HepG2 (cell line): ENCODE measurements around the gene KRTAP5-9.

Experiments used
- CTCF ChIP-seq: sonication (generic); formaldehyde crosslinking; IDR thresholded peaks from 2 replicates; pipeline ENCODE4 v1.5.0; 2020; ENCODE audit warnings: mild to moderate bottlenecking, missing genetic modification reagents, moderate library complexity
- ELF1 ChIP-seq: sonication (generic); formaldehyde crosslinking; IDR thresholded peaks from 2 replicates; pipeline ENCODE4 v1.4.0; 2020; ENCODE audit warnings: missing genetic modification reagents
- MBNL3 ChIP-seq: fragments of 250-450 bp; sonication (Bioruptor Pico); conservative IDR thresholded peaks from 2 replicates; pipeline ENCODE4 v1.8.0; 2022; ENCODE audit warnings: mild to moderate bottlenecking, inconsistent platforms
- RAD21 ChIP-seq: fragments of 450-650 bp; formaldehyde crosslinking; IDR thresholded peaks from 2 replicates; pipeline ENCODE4 v1.5.0; 2020; ENCODE audit warnings: mild to moderate bottlenecking
- RFX1 ChIP-seq: fragments of 450-650 bp; IDR thresholded peaks from 2 replicates; pipeline ENCODE4 v1.6.1; 2017
- RNF2 ChIP-seq: fragments of 450-650 bp; conservative IDR thresholded peaks from 2 replicates; pipeline ENCODE4 v1.6.1; 2016; ENCODE audit warnings: low read depth
- SKIL ChIP-seq: sonication (generic); formaldehyde crosslinking; IDR thresholded peaks from 2 replicates; pipeline ENCODE4 v1.8.0; 2022; ENCODE audit warnings: missing genetic modification reagents, mild to moderate bottlenecking, moderate library complexity, borderline replicate concordance
- SMC3 ChIP-seq: IDR thresholded peaks from 2 replicates; pipeline ENCODE4 v1.6.1; 2011; ENCODE audit warnings: low read length, improper control_type of control experiment
- SP2 ChIP-seq: sonication (generic); formaldehyde crosslinking; IDR thresholded peaks from 2 replicates; pipeline ENCODE4 v1.5.1; 2020; ENCODE audit warnings: mild to moderate bottlenecking, missing genetic modification reagents
- ZFP36 ChIP-seq: fragments of 150-350 bp; IDR thresholded peaks from 2 replicates; pipeline ENCODE4 v1.6.1; 2018; ENCODE audit warnings: borderline replicate concordance, low read length, low read depth; ENCODE audit not compliant: partially characterized antibody
- TF ChIP-seq, protein P1 (sequence below), 2 experiments: IDR thresholded peaks; 2 replicates each; pipeline ENCODE4 v1.6.1; 2011 to 2012; ENCODE audit warnings: low read length in 2 of 2, borderline replicate concordance in 1 of 2, low read depth in 1 of 2, mild to moderate bottlenecking in 1 of 2, moderate library complexity in 1 of 2
- TF ChIP-seq, protein P2 (sequence below): sonication (generic); formaldehyde crosslinking; IDR thresholded peaks from 2 replicates; pipeline ENCODE4 v1.5.0; 2020; ENCODE audit warnings: missing genetic modification reagents

- TF ChIP-seq, protein P1, sequence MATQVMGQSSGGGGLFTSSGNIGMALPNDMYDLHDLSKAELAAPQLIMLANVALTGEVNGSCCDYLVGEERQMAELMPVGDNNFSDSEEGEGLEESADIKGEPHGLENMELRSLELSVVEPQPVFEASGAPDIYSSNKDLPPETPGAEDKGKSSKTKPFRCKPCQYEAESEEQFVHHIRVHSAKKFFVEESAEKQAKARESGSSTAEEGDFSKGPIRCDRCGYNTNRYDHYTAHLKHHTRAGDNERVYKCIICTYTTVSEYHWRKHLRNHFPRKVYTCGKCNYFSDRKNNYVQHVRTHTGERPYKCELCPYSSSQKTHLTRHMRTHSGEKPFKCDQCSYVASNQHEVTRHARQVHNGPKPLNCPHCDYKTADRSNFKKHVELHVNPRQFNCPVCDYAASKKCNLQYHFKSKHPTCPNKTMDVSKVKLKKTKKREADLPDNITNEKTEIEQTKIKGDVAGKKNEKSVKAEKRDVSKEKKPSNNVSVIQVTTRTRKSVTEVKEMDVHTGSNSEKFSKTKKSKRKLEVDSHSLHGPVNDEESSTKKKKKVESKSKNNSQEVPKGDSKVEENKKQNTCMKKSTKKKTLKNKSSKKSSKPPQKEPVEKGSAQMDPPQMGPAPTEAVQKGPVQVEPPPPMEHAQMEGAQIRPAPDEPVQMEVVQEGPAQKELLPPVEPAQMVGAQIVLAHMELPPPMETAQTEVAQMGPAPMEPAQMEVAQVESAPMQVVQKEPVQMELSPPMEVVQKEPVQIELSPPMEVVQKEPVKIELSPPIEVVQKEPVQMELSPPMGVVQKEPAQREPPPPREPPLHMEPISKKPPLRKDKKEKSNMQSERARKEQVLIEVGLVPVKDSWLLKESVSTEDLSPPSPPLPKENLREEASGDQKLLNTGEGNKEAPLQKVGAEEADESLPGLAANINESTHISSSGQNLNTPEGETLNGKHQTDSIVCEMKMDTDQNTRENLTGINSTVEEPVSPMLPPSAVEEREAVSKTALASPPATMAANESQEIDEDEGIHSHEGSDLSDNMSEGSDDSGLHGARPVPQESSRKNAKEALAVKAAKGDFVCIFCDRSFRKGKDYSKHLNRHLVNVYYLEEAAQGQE (IDR thresholded peaks at IDR 0.05; ENCODE audit: borderline replicate concordance in 1 of 2, low read depth in 1 of 2, low read length in 2 of 2) = no peak
- TF ChIP-seq SP2 = no peak
- no peak for TF ChIP-seq ELF1 (CRISPR knock-in tag)
- TF ChIP-seq RNF2 = no peak
- no peak for TF ChIP-seq RFX1
- TF ChIP-seq SMC3 = no peak
- no peak for TF ChIP-seq ZFP36
- TF ChIP-seq, protein P2, sequence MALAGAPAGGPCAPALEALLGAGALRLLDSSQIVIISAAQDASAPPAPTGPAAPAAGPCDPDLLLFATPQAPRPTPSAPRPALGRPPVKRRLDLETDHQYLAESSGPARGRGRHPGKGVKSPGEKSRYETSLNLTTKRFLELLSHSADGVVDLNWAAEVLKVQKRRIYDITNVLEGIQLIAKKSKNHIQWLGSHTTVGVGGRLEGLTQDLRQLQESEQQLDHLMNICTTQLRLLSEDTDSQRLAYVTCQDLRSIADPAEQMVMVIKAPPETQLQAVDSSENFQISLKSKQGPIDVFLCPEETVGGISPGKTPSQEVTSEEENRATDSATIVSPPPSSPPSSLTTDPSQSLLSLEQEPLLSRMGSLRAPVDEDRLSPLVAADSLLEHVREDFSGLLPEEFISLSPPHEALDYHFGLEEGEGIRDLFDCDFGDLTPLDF (CRISPR knock-in tag) = no peak
- no peak for TF ChIP-seq CTCF
- TF ChIP-seq MBNL3 (CRISPR knock-in tag) = no peak
- no peak for TF ChIP-seq SKIL (CRISPR knock-in tag)
- TF ChIP-seq RAD21 (CRISPR knock-in tag) = no peak
Observed at GRCh38 chr11:71499125-71499524, 49.1 kb upstream of the KRTAP5-9 start.
